LNCaP clone FGC (cell line): ENCODE results near the gene OTOS.

Source experiments
- DNase-seq: peaks from one replicate; pipeline ENCODE4 v3.0.0-alpha.2; 2011; ENCODE audit warnings: low read depth
- H3K4me3 ChIP-seq: 2 replicates; pipeline ENCODE4 v1.5.1; 2011; ENCODE audit warnings: mild to moderate bottlenecking, low read depth, low read length, control low read depth
- TF ChIP-seq, protein P1 (sequence below): IDR thresholded peaks from 2 replicates; pipeline ENCODE4 v1.5.1; 2012; ENCODE audit warnings: mild to moderate bottlenecking; ENCODE audit not compliant: control insufficient read depth, insufficient read depth; ENCODE audit errors: extremely low read depth

The OTOS gene

GRCh38 chr2:240136671-240137292 lies 3.7 kb downstream of the OTOS start:
- H3K4me3 ChIP-seq: peak overlapping the region; percentile 96
- no peak for DNase-seq
- TF ChIP-seq, protein P1, sequence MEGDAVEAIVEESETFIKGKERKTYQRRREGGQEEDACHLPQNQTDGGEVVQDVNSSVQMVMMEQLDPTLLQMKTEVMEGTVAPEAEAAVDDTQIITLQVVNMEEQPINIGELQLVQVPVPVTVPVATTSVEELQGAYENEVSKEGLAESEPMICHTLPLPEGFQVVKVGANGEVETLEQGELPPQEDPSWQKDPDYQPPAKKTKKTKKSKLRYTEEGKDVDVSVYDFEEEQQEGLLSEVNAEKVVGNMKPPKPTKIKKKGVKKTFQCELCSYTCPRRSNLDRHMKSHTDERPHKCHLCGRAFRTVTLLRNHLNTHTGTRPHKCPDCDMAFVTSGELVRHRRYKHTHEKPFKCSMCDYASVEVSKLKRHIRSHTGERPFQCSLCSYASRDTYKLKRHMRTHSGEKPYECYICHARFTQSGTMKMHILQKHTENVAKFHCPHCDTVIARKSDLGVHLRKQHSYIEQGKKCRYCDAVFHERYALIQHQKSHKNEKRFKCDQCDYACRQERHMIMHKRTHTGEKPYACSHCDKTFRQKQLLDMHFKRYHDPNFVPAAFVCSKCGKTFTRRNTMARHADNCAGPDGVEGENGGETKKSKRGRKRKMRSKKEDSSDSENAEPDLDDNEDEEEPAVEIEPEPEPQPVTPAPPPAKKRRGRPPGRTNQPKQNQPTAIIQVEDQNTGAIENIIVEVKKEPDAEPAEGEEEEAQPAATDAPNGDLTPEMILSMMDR: no peak

- peak within 1 kb of the TSS; percentile 96 for H3K4me3 ChIP-seq
- TF ChIP-seq, protein P1: no peak
- DNase-seq: peak; percentile 32
Observed at GRCh38 chr2:240136013-240136670, 4.3 kb downstream of the OTOS start, which contains the start of gene COPS9. Gene COPS9, minus strand, starts transcription at chr2:240136305. Its CDS starts 21 bp downstream, at chr2:240136284.

GRCh38 chr2:240135706-240136012 lies 4.8 kb downstream of the OTOS start:
- DNase-seq: no peak
- TF ChIP-seq, protein P1: no peak
- H3K4me3 ChIP-seq: peak overlapping the region; percentile 96

- no peak for DNase-seq
Observed at GRCh38 chr2:240134956-240135520, 5.4 kb downstream of the OTOS start.

GRCh38 chr2:240134466-240134865 lies 6.0 kb downstream of the OTOS start:
- TF ChIP-seq, protein P1: no peak
- DNase-seq: no peak
- peak overlapping the region; percentile 96 for H3K4me3 ChIP-seq

More at GRCh38 chr2:240134956-240135520, 5.4 kb downstream of the OTOS start:
- peak overlapping the region; percentile 96 for H3K4me3 ChIP-seq
- TF ChIP-seq, protein P1: no peak

DNA sequence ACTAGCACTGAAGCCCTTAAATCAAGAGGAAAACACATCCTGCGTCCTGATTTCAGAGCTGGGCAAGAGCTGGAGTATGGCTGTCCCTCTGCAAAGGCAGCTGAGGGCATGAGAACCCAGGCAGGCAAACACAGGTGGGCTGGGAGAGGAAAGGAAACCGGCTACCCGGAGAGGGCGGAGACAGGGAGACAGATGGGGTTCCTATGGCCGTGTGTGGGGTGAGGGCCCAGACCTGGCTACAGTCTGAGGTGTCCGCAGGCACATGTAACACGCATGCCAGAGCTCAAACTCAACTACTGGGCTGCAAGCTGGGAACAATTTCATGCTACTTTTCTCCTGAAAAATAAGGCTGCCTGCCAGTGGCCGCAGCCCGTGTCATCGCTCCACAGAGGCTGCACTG lies 7.1 kb downstream of the OTOS start:
- no peak overlapping the region for H3K4me3 ChIP-seq
- no peak for DNase-seq
- TF ChIP-seq, protein P1: no peak
